Endothelial cell of umbilical vein (primary cell): ENCODE data around the gene FAM163A. TPM values are rescaled to one million over a fixed set of nuclear protein-coding genes. Genes with fewer than 3 reads are reported as not detected.

ENCODE experiments used
- BruUV-seq: library from RNA; stranded (reverse); fragments of 400-500 nt; replicated peaks from 2 replicates; lab custom pipeline; 2021; lab: Mats Ljungman, UMichigan
- CTCF ChIA-PET: fragments of 300-600, 350-600 bp; sonication (Branson Sonifier 250); formaldehyde crosslinking; loops from one replicate; lab custom pipeline; 2021; ENCODE audit warnings: antibody characterized with exemption, inconsistent platforms; lab: Charles Lee
- POLR2A ChIA-PET: fragments of 300-600, 350-600 bp; sonication (Branson Sonifier 250); formaldehyde crosslinking; loops from one replicate; lab custom pipeline; 2021; ENCODE audit warnings: antibody characterized with exemption, inconsistent platforms; lab: Charles Lee
- DNase-seq: peaks from one replicate; pipeline ENCODE4 v3.0.0-alpha.2; 2011; ENCODE audit warnings: low read depth, low spot score
- FAIRE-seq: peaks from 2 replicates; lab custom pipeline; 2011; peaks lifted over from hg19 to GRCh38; lab: Jason Lieb, UNC
- H2AFZ ChIP-seq: 2 replicates; pipeline ENCODE4 v1.6.0; 2012; ENCODE audit warnings: low read depth, low read length, control low read depth, inconsistent platforms
- H3K27ac ChIP-seq: 2 replicates; pipeline ENCODE4 v1.5.1; 2011; ENCODE audit warnings: low read depth, mild to moderate bottlenecking, control low read depth, low read length, moderate library complexity; ENCODE audit not compliant: insufficient read depth
- H3K27me3 ChIP-seq, 2 experiments: 2 replicates each; pipeline versions ENCODE4 v1.6.0 to v1.6.1; 2011; ENCODE audit warnings: low read length in 2 of 2, mixed read lengths in 1 of 2; ENCODE audit not compliant: control insufficient read depth in 2 of 2, insufficient read depth in 2 of 2
- H3K36me3 ChIP-seq, 2 experiments: 2 replicates in 1 of 2; 3 replicates in 1 of 2; pipeline ENCODE4 v1.5.1; 2011; ENCODE audit warnings: low read length in 2 of 2, mild to moderate bottlenecking in 1 of 2, moderate library complexity in 1 of 2; ENCODE audit not compliant: control insufficient read depth in 2 of 2, insufficient read depth in 2 of 2; ENCODE audit errors: extremely low read depth in 1 of 2
- H3K4me1 ChIP-seq: 3 replicates; pipeline ENCODE4 v1.5.1; 2011; ENCODE audit warnings: mild to moderate bottlenecking, low read length; ENCODE audit not compliant: control insufficient read depth, insufficient read depth; ENCODE audit errors: extremely low read depth
- H3K4me2 ChIP-seq: 2 replicates; pipeline ENCODE4 v1.6.1; 2011; ENCODE audit warnings: low read length, control low read depth, mixed read lengths; ENCODE audit not compliant: insufficient read depth
- H3K4me3 ChIP-seq, 3 experiments: fragments of 200-600 bp in 1 of 3; sonication (generic), shearing (Covaris generic) in 1 of 3; replicated peaks in 1 of 3; 2 replicates each; pipeline ENCODE4 v1.5.1; 2011 to 2016; ENCODE audit warnings: control low read depth in 3 of 3, low read length in 3 of 3, mild to moderate bottlenecking in 2 of 3, inconsistent platforms in 1 of 3, low read depth in 1 of 3, moderate library complexity in 1 of 3; ENCODE audit not compliant: insufficient read depth in 1 of 3
- H3K79me2 ChIP-seq: 2 replicates; pipeline ENCODE4 v1.6.0; 2012; ENCODE audit warnings: low read length, inconsistent platforms; ENCODE audit not compliant: control insufficient read depth, insufficient read depth
- H3K9ac ChIP-seq: replicated peaks from 2 replicates; pipeline ENCODE3; 2011; ENCODE audit warnings: low read length, control low read depth; ENCODE audit not compliant: insufficient read depth; ENCODE audit errors: extremely low read depth
- H3K9me1 ChIP-seq: replicated peaks from 3 replicates; pipeline ENCODE4 v1.6.0; 2011; ENCODE audit warnings: mild to moderate bottlenecking, low read length; ENCODE audit not compliant: control insufficient read depth, insufficient read depth; ENCODE audit errors: extremely low read depth
- H3K9me3 ChIP-seq: replicated peaks from 2 replicates; pipeline ENCODE4 v1.5.1; 2012; ENCODE audit warnings: low read length, inconsistent platforms; ENCODE audit not compliant: control insufficient read depth, insufficient read depth
- H4K20me1 ChIP-seq: replicated peaks from 2 replicates; pipeline ENCODE3; 2011; ENCODE audit warnings: mild to moderate bottlenecking, low read length; ENCODE audit not compliant: control insufficient read depth, insufficient read depth; ENCODE audit errors: extremely low read depth
- CTCF ChIP-seq, 2 donors: IDR thresholded peaks; 1 replicate in 1 of 2; 2 replicates in 1 of 2; pipeline ENCODE4 v1.5.1; 2011; ENCODE audit warnings: low read length in 2 of 2, mild to moderate bottlenecking in 2 of 2, moderate library complexity in 2 of 2, control low read depth in 1 of 2, inconsistent platforms in 1 of 2, low read depth in 1 of 2; ENCODE audit not compliant: insufficient read depth in 1 of 2; ENCODE audit errors: extremely low read depth in 1 of 2
- EZH2 ChIP-seq: IDR thresholded peaks from 2 replicates; pipeline ENCODE4 v1.6.1; 2012; ENCODE audit warnings: borderline replicate concordance, low read depth, mild to moderate bottlenecking, moderate library complexity, low read length, inconsistent platforms; ENCODE audit not compliant: severe bottlenecking
- POLR2AphosphoS5 ChIP-seq: IDR thresholded peaks from 2 replicates; pipeline ENCODE4 v1.6.1; 2012; ENCODE audit warnings: low read depth, mild to moderate bottlenecking, control low read depth, low read length, moderate library complexity; ENCODE audit not compliant: insufficient read depth
- dilution Hi-C: fragments of 300-500 bp; cut with MboI; formaldehyde crosslinking; loops from one replicate; pipeline ENCODE4 v1.15.0; 2019; ENCODE audit warnings: low sequenced_read_pairs; ENCODE audit not compliant: extremely low pct_ligation_motif_present
- intact Hi-C: fragments of 100-400 bp; cut with micrococcal nuclease; formaldehyde crosslinking; loops from one replicate; pipeline ENCODE4 v1.10.0; 2022
- polyA plus RNA-seq, 4 experiments: library from polyadenylated mRNA; depleted of rRNA in 3 of 4; stranded (reverse) in 3 of 4; unstranded in 1 of 4; fragments of >200 nt; gene quantifications; 2 replicates each; pipeline versions ENCODE4 v1.2.1 to v1.2.3, GENCODE V29; 2011 to 2012; ENCODE audit warnings: missing spikeins in 1 of 4
- total RNA-seq: library from RNA; stranded (reverse); gene quantifications from 2 replicates; pipeline ENCODE4 v1.2.3, GENCODE V29; 2021
- TF ChIP-seq, protein P1 (sequence below): IDR thresholded peaks from 2 replicates; pipeline ENCODE4 v1.6.1; 2011; ENCODE audit not compliant: insufficient read depth, insufficient read length

The FAM163A gene
- total and polyA plus RNA-seq, 2 donors (not counting 3 experiments of a cell fraction or from before 2014, with no cell fraction given) = not detected

GRCh38 chr1:179807291-179807690 is 64.2 kb downstream of the FAM163A start:
- Histone ChIP-seq H3K4me1 (no peaks in the 10 kb centered on the region), H3K9me3 (no peaks in the 10 kb centered on the region), H3K9me1 (no peaks in the 10 kb centered on the region), H3K4me2 (no peak overlapping the region), H3K9ac (no peak overlapping the region), H3K27me3 (peaks cover 8 to 11% of the 10 kb centered on the region in 2 experiments), H4K20me1 (no peaks in the 10 kb centered on the region), H3K36me3 (no peaks in the 10 kb centered on the region), H3K79me2 (no peaks in the 10 kb centered on the region), H3K27ac (no peak overlapping the region), H2AFZ (no peak overlapping the region), H3K4me3 (no peak overlapping the region)
- dilution Hi-C loops = no loop called here
- ChIA-PET POLR2A (no interaction called here), CTCF (interaction anchor here (1.2 to 20.1 kb wide), 3 partner anchors 8 to 98 kb away, joined by 3 to 1591 read pairs (median 18); no protein-coding TSS in a partner anchor)
- DNase-seq = peak; percentile 15
- no peak for FAIRE-seq
- TF ChIP-seq POLR2AphosphoS5 (no peak), CTCF (IDR thresholded peaks at IDR 0.05; ENCODE audit: extremely low read depth in 1 of 2, insufficient read depth in 1 of 2, low read depth in 1 of 2, low read length in 2 of 2) (no peak), EZH2 (no peak)
- BruUV-seq = no TSS peak
- intact Hi-C loops = no loop called here

- dilution Hi-C loops = no loop called here
- Histone ChIP-seq H3K4me2 (no peak overlapping the region), H4K20me1 (no peaks in the 10 kb centered on the region), H3K9ac (no peak overlapping the region), H2AFZ (no peak overlapping the region), H3K27me3 (peaks cover 2 to 10% of the 10 kb centered on the region in 2 experiments), H3K79me2 (no peaks in the 10 kb centered on the region), H3K4me3 (no peak overlapping the region), H3K9me3 (no peaks in the 10 kb centered on the region), H3K27ac (no peak overlapping the region), H3K36me3 (no peaks in the 10 kb centered on the region), H3K4me1 (no peaks in the 10 kb centered on the region), H3K9me1 (no peaks in the 10 kb centered on the region)
- CTCF ChIA-PET = interaction anchor here (1.2 to 20.1 kb wide), 3 partner anchors 7 to 99 kb away, joined by 3 to 1591 read pairs (median 18); no protein-coding TSS in a partner anchor
- POLR2A ChIA-PET = no interaction called here
- intact Hi-C loops = no loop called here
- DNase-seq (peak; percentile 11), FAIRE-seq (no peak)
- TF ChIP-seq, protein P1, sequence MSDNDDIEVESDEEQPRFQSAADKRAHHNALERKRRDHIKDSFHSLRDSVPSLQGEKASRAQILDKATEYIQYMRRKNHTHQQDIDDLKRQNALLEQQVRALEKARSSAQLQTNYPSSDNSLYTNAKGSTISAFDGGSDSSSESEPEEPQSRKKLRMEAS = no peak
- TF ChIP-seq EZH2 = no peak
- no TSS peak for BruUV-seq
These were observed 64.8 kb downstream of the FAM163A start for GRCh38 chr1:179807691-179808485.
